ENCODE results near the gene RGL3.
"Not testable (repeated sequence)": the region's sequence is repeated elsewhere in the genome, so short reads cannot be mapped to it uniquely, and the experiment has no call there.

Gene RGL3

DNA sequence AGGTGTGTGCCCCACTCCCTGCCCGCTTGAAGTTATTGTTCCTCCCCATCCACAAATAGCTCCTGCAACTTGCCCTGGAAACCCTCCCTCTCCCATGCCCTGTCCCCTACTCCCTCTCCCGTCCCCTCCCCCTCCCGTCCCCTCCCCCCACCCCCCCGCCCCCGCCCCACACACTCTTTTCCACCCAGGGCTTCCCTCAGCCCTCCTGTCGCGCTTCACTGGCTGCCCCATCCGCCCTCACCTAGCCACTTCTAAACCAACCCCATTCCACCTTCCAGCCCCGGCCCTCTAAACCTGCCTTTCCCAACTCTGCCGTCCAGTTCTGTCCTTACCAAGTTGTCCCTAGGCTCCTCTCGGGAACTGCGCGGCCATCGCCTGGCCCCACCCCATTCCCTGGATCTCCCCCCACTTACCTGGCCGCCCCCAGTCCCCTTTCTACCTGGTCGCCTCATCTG is 993 bp downstream of the RGL3 start:
- no peak for DNase-seq

DNA sequence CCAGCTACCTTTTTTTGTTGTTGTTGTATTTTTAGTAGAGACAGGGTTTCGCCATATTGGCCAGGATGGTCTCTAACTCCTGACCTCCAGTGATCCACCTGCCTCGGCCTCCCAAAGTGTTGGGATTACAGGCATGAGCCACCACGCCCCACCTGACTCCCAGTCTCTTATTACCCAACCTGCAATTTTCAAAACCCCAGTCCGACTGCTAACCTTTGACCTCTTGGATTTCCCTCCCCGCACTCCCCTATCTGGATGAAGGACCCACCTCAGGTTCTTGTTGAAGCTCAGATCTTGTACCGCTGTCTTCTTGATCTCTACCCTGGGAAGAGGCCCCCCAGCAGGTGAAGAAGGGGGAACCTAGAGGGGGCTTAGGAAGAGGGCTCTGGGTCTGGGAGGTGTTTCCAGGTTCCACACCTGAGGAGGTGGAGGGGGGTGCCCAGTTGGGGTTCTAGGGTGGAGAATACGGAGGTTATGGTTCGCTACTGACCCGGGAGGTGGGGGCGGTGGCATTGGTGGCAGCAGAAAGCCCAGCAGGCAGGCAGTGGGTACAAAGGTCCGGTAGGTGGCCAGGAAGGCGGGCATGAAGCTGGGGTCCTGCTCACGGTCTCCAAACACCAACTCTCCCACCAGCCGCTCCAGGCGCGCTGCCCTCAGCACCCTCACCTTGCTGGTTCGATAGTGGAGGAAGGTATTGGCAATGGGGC is 2.6 kb downstream of the RGL3 start:
- no peak for DNase-seq

DNA sequence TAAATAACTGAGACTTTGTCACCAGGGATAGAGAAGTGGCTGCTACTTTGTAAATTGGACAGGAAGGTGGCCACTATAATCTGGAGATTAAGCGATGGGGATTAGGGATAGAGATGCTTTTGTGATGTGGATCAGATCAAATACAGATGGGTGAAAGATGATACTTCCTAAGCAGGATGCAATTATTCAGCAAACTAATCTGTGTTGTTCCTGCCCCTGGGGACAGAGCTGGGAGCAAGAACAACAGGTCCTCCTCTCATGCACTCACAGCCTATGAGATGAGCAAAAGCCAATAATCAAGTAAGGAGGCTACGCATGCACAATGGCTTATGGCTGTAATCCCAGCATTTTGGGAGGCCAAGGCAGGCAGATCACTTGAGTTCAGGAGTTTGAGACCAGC is 4.6 kb downstream of the RGL3 start:
- no peak for DNase-seq

DNA sequence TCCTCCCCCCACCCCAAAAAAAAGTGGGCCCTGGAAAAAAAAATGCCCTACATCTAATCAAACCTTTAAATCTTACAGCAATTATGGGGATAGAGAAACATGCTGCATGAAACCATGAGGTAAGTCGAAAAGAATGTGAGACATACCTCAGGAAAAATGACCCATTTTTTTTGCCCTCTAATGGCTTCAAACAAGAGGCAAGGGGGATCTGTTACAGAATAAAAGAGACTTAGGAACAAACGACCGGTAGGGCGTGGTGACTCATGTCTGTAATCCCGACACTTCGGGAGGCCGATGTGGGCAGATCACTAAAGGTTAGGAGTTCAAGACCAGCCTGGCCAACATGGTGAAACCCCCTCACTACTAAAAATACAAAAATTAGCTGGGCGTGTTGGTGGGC is 8.4 kb downstream of the RGL3 start:
- DNase-seq, result no peak

DNA sequence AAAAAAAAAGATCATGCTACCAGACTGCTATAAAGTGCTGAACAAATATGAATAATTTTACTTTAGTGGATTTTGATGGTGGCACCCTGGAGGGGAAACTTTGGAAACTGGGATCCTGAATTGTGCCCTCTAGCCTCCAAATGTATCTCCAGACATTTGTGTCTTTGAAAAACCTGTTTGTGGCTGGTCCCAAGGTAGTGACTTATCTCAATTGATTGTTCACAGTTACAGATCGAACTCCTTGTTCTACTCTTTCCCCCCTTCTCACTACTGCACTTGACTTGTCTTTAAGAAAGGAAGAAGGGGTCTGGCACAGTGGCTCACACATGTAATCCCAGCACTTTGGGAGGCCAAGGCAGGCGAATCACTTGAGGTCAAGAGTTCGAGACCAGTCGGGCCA is 10.5 kb downstream of the RGL3 start:
- DNase-seq, result no peak

DNA sequence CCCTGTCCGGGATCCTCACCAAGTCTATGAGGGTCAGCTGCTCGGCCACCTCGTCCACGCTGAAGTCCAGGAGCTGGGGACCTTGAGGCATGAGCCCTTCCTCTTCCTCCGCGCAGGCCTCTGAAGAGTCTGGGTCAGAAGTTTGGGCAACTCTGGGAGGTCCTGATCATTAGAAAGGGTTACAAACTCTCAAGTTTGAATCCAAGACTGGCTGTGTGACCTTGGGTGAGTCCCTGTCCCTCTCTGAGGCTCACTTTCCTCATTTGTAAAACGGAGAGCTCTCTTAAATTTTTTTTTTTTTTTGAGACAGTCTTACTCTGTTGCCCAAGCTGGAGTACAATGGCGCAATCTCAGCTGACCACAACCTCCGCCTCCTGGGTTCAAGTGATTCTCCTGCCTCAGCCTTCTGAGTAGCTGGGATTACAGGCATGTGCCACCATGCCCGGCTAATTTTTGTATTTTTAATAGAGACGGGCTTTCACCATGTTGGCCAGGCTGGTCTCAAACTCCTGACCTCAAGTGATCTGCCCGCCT is 12.3 kb downstream of the RGL3 start:
- DNase-seq, result not testable (repeated sequence)

DNA sequence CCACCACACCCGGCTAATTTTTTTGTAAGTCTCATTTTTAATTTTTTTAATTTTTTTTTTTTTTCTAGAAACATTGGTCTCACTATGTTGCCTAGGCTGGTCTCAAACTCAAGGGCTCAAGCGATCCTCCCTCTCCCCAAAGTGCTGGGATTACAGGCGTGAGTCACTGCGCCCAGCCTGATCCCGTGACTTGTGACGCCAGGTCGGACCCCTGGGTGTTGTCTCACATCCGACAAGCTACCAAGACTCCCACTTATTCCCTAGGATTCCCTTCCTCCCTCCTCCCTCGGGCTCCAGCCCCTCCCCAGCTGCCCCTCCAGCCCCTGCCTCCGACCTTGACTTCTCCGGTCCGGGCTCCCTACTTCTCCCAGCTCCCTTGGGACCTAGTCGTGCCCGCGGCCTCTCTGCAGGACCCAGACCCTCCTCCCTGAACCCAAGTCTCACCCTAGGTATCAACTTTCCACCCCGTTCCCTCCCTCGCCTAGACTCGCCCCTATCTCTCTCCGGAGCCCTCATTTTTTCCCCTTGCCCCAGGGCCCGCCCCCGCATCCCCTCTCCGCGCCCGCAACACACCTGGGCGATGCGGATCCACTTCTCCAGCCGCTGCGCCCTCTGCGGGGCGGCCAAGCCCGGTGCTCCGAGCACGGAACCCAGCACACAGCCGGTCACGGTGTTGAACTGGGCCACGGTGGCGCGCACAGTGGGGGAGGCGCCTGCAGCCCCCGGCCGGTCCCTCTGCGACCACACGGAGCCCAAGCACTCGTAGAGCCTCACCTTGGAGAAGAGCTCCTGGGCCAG is 13.1 kb downstream of the RGL3 start:
- DNase-seq, result peak; percentile 44 to 63

DNA sequence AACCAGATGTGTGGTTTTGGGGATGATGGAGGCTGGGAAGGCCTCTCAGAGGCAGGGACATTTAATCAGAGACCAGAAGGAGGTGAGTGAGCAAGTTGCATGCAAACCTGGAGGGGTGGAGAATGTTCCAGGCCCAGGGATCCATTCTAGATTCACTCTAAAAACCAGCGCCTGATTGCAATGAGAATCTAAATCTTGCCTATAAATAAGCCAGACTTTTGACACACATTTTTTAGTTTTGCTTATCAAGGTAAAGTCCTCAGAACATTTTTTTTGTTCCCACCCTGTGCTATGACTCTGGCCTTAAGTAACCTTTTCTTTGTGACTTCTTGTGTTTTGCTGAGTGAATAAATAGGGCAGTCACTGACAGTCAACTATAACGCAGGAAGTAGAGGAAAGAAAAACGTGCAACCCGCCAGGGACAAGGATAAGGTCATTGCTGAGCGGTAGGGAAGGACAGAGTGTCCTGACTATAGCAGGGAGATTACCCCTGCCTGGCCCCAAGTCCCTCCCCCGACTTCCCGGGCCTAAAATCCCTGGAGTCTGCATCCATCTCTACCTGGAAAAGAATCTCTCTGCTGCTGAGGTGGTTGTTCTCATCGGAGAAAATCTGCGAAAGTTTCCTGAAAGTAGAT is 14.4 kb downstream of the RGL3 start:
- DNase-seq, result no peak

DNA sequence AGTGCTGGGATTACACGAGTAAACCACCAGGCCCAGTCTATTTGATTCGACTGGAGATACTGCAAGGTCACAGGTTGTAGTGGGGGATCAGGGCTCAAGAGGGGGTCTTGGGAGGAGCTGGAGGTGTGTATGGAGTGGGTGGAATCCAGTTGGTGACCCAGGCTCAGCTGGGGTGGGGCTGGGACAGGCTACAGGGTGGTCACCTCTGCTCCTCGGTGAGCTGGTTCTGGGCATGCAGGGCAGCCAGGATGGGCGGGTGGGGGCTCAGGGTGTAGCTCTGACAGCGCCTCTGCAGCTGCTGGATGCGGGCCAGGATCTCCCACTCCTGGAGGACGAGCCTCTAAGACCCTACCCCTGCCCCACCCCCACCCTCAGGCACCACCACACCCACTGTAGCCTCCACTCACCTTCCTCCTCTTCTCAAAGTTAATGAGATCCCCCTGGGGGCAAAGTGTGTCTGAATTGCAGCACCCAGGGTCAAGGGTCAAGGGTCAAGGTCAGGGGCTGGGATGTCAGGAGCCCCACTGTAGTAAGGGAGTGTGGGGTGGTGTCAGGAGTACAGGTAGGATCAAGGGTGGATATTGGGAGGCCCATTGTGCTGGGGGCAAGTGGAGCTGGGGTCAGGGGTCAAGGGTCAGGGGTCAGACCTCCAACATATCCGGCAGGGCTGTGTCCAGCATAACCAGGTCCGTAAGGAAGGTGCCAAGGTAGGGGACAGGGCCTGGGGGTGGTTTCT is 17.1 kb downstream of the RGL3 start:
- DNase-seq, result no peak

DNA sequence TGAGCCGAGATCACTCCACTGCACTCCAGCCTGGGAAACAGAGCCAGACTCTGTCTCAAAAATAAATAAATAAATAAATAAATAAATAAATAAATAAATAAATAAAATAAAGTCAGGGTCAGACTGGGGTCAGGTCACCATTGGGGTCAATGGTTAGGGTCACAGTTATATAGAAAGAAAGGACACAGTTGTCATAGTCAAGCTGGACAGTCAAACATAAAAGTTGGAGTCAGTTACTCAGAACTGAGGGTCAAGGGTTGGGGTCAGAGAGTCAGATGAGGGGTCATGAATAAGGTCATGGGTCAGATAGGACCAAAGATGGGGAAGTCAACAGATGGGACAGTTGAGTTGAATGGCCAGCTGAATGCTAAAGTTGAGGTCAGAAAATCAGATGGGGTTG is 18.3 kb downstream of the RGL3 start:
- DNase-seq, result no peak

DNA sequence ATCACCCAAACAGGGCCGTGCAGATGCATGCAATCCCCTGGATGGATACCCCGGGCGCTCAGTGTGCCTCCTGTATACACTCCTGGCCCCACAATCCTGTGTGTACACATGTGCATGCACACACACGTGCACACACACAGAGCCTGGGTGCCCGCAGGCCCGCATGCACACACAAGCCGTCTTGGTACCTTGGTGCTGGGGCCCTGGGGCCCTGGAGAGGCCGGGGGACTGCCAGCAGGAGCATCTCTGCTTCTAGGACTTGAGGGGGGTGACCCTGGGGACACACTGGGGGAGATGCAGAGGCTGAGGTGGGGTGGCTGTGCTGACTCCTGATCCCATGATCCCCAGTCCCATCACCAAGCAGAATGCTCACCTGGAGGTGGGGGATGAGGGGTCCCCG is 19.4 kb downstream of the RGL3 start:
- no peak for DNase-seq

DNA sequence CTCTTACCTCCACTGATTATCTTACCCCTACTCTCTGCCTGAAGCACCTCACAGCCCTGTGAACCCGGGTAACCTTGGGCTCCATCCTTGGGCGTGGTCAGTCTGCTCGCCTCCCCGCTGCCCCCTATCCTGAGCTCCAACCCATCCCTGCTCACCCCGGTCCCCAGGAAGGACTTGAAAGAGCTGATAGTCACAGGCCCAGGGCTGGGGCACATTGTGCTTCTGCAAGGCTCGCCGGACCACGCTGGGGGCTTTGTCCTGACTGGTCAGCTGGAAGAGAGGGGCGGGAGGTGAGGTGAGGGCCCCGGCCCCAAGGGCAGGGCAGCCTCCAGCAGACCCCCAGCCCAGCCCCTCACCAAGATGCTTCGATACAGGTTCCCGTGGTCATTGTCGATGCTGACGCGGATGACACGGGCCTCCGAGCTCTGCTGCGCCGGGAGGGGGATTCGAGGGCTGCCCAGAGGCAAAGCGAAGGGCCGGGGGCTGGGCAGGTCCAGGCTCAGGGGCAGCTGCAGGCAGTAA is 22.0 kb downstream of the RGL3 start:
- no peak for DNase-seq

DNA sequence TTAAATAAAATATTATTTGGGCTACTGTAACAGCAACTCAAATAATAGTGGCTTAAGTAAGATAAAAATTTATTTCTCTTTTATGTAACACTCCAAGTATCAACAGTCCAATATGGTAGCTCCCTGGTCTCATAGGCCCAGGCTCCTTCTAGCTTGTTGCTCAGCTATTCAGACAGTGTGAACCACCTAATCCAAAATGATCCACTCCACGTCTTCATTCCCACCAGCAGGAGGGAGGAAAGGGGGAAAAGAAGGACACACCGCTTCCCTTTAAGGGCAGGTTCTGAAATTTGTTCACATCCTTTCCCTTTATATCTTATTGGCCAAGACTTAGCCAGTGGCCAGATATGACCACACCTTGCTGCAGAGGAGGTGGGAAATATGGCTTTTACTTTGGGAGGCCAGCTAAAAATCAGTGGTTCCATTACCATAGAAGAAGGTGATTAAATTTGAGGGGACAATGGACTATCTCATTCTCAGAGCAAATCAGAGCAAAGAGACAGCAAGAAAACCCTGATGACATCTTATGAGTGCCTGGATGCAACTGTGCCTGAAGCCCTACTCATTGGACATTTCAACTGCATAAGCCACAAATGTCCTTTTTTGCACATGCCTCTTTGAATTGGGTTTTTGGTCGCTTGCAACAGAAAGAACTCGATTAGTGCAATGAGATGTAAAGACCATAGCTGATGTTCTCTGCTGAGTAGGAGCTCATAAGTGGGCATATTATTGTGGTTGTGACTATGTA is 28.0 kb downstream of the RGL3 start:
- DNase-seq, result no peak

DNA sequence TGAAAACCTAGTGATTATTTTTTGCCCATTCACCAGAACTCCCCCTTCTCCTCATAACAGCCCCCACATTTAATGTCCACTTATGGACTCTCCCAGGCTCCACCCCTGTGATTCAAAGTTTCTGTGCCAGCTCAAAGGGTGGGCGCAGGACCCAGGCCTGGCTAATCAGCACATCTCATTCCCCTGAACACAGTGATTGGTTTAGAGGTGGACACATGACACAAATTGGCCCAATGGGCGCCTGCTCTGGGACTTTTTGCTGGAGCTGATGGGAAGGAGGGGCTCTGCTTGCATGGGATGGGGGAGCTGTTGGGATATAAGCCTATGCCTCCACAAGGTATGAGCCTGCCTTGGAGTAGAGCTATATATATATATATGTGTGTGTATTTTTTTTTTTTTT is 28.8 kb downstream of the RGL3 start:
- no peak for DNase-seq

DNA sequence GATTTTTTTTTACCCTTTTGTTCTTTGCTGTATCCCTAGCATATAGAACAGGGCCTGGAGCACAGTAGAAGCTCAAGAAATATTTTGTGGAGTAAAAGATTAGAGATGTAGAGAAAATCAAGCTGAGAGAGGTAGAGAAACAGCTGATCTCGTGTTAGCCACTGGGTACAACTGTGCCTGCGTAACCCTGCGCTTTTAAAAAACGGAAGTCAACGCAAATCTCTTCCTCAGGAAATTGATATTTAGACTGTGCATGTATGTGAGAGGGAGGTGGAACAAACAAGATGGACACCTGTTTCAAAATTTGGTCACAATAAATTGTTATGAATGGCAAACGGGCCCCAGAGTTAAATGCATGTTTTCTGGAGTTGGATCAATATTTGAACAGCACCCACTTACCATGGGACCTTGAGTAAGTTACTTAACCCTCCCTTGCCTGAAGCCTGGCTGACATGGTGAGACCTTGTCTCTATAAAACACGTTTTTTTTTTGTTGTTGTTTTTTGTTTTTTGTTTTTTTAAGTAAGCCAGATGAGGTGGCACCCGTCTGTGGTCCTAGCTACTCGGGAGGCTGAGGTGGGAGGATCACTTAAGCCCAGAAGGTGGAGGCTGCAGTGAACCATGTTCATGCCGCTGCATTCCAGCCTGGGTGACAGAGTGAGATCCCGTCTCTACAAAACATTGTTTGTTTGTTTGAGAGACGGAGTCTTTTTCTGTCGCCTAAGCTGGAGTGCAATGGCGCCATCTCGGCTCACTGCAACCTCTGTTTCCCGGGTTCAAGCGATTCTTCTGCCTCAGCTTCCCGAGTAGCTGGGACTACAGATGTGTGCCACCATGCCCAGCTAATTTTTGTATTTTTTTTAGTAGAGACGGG is 31.7 kb downstream of the RGL3 start:
- DNase-seq, result no peak

DNA sequence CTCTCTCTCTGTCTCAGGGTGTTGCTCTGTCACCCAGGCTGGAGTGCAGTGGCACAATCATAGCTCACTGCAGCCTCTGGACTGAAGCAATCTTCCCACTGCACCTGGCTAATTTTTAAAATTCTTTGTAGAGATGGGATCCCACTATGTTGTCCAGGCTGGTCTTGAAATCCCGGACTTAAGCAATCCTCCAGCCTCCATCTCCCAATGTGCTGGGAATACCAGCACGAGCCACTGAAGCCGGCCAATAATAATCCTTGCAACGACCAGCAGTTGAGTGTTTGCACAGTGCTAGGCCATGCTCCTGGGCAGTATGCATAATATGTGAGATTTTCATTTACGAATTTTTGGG is 34.4 kb downstream of the RGL3 start:
- no peak for DNase-seq

DNA sequence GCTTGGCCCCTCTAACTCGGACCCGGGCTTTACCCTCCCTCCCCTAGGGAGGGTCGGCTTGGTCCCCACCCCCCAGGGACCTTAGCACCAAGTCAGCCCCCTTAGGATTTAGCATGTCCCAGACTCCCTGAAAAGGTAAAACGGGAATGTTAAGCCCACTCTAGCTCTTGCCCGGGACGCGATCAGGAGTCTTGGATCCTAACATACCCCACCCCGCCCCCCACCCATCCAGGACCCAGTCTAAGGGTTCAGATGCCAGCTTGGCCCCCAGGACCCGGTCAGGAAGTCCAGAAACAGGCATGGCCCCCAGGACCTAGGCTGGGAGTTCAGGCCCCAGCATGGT is 35.4 kb downstream of the RGL3 start:
- DNase-seq, result no peak

DNA sequence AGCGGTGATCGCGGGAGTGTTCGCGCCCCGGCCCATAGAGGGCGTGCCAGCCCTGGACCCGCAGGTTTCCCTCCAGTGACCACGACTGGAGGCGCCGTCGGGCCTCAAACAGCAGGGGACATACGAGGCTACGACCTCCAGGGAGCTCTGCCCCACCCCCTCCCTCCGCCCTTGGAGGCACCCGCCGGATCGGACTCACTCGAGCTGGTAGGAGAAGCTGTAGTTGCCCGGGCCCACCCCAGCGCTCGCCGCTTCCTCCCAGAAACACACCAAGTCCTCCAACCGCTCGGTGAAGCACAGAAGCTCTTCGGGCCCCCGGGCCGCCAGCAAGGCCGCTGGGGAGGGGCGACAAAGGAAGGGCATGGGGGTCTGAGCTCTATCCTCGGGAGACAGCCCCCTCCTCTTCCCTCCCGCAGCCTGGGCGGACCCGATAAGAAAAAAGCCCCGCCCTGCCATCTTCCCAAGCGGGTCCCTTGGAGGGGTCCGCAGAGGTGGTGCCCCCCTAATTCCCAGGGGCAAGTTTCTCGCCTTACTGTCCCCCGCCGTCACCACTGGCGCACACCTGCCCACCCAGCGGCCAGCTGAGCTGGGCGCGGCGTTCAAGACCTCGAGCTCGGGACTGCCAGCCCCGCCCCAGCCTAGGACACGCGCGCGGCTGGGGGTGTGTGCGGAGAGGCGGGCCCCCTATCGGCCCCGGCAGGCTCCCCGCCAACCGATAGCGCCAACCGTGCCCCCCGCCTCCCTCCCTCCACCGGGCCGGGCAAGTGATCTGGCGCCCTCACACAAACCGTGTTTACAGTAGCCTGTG is 36.0 kb downstream of the RGL3 start:
- DNase-seq, result peak in 1 of 2 experiments; percentile 43

DNA sequence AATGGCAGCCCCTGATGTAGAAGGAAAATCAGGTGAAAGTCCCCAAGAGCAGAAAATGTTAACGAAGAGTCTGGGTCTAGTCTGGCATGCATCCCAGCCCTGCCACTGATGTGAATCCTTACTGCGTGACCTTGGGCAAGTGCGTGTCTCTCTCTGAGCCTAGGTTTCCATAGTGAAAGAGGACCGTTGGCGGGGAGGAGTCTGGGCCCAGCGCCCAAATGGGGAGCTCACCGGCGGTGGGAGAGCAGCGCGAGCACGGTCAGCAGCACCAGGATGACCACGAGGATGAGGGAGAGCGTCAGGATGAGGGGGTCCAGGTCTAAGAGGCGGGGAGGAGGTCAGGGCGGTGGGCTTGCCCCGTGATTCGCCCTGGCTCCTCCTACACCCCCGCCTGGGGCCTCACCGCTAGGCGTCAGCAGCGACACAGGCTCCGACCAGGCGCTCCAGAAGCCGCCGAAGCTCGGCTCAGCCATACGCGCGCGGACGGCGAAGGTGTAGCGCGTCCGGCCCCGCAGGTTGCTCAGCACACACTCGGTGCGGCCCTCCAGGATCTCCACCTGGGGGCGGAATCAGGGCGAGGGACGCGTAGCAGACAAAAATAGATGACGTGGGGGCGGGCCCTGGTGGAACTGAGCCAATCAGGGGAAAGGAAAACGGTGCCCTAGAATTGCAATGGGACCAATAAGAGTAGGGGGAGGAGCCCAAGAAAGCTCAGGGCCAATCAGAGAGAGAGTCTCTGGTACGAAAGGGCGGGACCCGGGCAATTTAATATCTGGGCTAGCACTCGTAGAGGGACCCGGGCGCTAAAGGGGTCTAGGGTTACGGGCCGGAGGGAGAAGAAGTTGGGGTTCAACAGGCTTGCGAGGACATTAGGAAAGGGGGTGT is 38.2 kb downstream of the RGL3 start:
- peak; percentile 89 to 96 for DNase-seq
